ENCODE measurements around the gene SMIM28. TPM values are rescaled to one million over a fixed set of nuclear protein-coding genes. Genes with fewer than 3 reads are reported as not detected.
A peak's percentile ranks its signal among the peaks of the same experiment; 100 is the strongest.

Gene SMIM28
- total and polyA plus RNA-seq, 9 of the 15 experiments (the other 6 are each of a cell fraction or from before 2014, with no cell fraction given), result not detected

DNA sequence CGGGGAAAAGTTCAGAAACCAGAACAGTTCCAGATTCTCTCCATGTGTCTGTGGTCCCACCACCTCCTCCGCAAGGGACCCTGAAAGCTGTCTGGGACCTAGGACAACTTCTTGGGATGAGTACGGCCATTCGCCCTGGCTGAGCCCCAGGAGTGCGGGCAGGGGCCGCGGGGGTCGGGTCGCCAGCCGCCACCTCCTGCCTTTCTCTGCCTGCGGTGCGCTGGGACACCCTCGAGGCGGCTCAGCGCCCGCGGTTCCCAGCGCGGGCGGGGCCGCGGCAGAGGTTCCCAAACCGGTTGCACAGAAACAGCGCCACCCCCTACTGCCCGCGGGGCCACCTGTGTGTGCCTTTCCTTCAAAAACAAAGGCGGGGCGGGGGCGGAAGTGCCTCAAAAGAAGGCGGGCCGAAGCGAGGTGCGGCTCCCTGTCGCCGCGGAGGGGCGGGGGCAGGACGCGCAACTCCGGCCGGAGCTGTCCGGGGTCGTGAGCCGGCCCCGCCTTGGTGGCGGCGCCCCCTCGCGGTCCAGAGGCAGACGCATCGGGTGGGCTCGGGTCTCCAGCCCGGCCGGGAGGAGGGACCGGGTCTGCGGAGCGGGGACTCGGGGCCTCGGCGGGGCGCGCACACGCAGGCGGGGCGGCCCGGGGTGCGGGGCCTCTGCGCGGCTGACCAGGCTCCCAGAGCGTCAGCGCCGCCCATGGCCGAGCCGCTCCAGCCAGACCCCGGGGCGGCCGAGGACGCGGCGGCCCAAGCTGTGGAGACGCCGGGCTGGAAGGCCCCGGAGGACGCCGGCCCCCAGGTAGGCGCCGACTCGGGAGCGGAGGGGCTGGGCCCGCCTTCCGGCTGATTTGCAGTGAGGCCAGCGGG, 26.3 kb downstream of the SMIM28 start, which contains the start of gene HEBP2 (continued):
- TF ChIP-seq CEBPZ (IDR thresholded peaks at IDR 0.05; ENCODE audit: borderline replicate concordance, low read depth, low read length) (no peak), BCLAF1 (IDR thresholded peaks at IDR 0.05; ENCODE audit: borderline replicate concordance in 1 of 2, control insufficient read depth in 1 of 2, low read depth in 2 of 2, low read length in 1 of 2) (peak in 1 of 2 experiments; percentile 64; a peak in 1 of 4 replicates), TEAD4 (IDR thresholded peaks at IDR 0.05; ENCODE audit: low read length) (0 out of 2 replicates have a peak, but pooled peaks have one; percentile 10), TEAD4 (CRISPR knock-in tag; IDR thresholded peaks at IDR 0.05; ENCODE audit: borderline replicate concordance) (no peak), LEF1 (IDR thresholded peaks at IDR 0.05) (no peak), ZNF134 (CRISPR knock-in tag; conservative IDR thresholded peaks at IDR 0.05) (no peak), ZNF644 (tag; IDR thresholded peaks at IDR 0.05; ENCODE audit: low read depth) (peak; percentile 36; the same call in 1 of the 2 replicates), PCBP1 (IDR thresholded peaks at IDR 0.05; ENCODE audit: low read depth, low read length, poor library complexity, severe bottlenecking) (peak; percentile 33), SMAD2 (IDR thresholded peaks at IDR 0.05; ENCODE audit: low read depth, low read length) (no peak), ZNF696 (CRISPR knock-in tag; conservative IDR thresholded peaks at IDR 0.05) (no peak), POLR2B (IDR thresholded peaks at IDR 0.05; ENCODE audit: low read depth, partially characterized antibody) (peak; percentile 70), POU5F1 (IDR thresholded peaks at IDR 0.05; ENCODE audit: borderline replicate concordance, low read depth, low read length, partially characterized antibody) (no peak), SMARCA5 (IDR thresholded peaks at IDR 0.05) (no peak), SRSF3 (IDR thresholded peaks at IDR 0.05; ENCODE audit: insufficient read depth, low read length) (no peak), PTTG1 (tag; IDR thresholded peaks at IDR 0.05; ENCODE audit: low read depth) (no peak), HMBOX1 (IDR thresholded peaks at IDR 0.05) (no peak), ZNF143 (CRISPR knock-in tag; IDR thresholded peaks at IDR 0.05) (no peak)
- TF ChIP-seq, protein P1, sequence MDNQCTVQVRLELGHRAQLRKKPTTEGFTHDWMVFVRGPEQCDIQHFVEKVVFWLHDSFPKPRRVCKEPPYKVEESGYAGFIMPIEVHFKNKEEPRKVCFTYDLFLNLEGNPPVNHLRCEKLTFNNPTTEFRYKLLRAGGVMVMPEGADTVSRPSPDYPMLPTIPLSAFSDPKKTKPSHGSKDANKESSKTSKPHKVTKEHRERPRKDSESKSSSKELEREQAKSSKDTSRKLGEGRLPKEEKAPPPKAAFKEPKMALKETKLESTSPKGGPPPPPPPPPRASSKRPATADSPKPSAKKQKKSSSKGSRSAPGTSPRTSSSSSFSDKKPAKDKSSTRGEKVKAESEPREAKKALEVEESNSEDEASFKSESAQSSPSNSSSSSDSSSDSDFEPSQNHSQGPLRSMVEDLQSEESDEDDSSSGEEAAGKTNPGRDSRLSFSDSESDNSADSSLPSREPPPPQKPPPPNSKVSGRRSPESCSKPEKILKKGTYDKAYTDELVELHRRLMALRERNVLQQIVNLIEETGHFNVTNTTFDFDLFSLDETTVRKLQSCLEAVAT (IDR thresholded peaks at IDR 0.05), result 0 out of 4 replicates have a peak, but pooled peaks of 1 of the 2 experiments have one; percentile 20
